Central memory CD8-positive, alpha-beta T cell (primary cell): ENCODE measurements around the gene C5AR1.

Source experiments
- ATAC-seq: fragments of 150-1000 bp; cut with Tn5 transposase; replicated peaks from 2 replicates; pipeline ENCODE4 v1.10.0; 2022; ENCODE audit warnings: mild to moderate bottlenecking, moderate FRiP score, moderate number of reproducible peaks; ENCODE audit not compliant: poor library complexity, severe bottlenecking; ENCODE audit errors: extremely low read depth
- DNase-seq, 2 donors: peaks; one replicate each; pipeline ENCODE4 v3.0.0; 2021; ENCODE audit warnings: low spot score in 2 of 2
- H3K27ac Mint-ChIP-seq: one replicate; pipeline ENCODE4 v1.8.0; 2022; ENCODE audit warnings: low read depth, mild to moderate bottlenecking, moderate library complexity, mixed read lengths
- H3K27me3 Mint-ChIP-seq: one replicate; pipeline ENCODE4 v1.8.0; 2022; ENCODE audit warnings: mixed read lengths
- H3K36me3 Mint-ChIP-seq: one replicate; pipeline ENCODE4 v1.8.0; 2022; ENCODE audit warnings: mild to moderate bottlenecking, moderate library complexity, mixed read lengths; ENCODE audit not compliant: insufficient read depth
- H3K4me1 Mint-ChIP-seq: one replicate; pipeline ENCODE4 v1.8.0; 2022; ENCODE audit warnings: mixed read lengths
- H3K4me3 Mint-ChIP-seq: one replicate; pipeline ENCODE4 v1.8.0; 2022; ENCODE audit warnings: mild to moderate bottlenecking, moderate library complexity, mixed read lengths
- H3K9me3 Mint-ChIP-seq: one replicate; pipeline ENCODE4 v1.8.0; 2022; ENCODE audit warnings: mixed read lengths

C5AR1 gene

GRCh38 chr19:47370045-47370611 lies 60.5 kb downstream of the C5AR1 start:
- ATAC-seq (no peak), DNase-seq (no peak)
- no peak overlapping the region for H3K4me3 Mint-ChIP-seq
- no peak overlapping the region for H3K27ac Mint-ChIP-seq
- H3K36me3 Mint-ChIP-seq = peaks cover 45% of the 10 kb centered on the region
- no peaks in the 10 kb centered on the region for H3K4me1 Mint-ChIP-seq
- H3K9me3 Mint-ChIP-seq = no peaks in the 10 kb centered on the region
- no peaks in the 10 kb centered on the region for H3K27me3 Mint-ChIP-seq

GRCh38 chr19:47371261-47371660 lies 61.6 kb downstream of the C5AR1 start:
- Mint-ChIP-seq H3K4me3 (no peak overlapping the region), H3K27ac (no peak overlapping the region), H3K27me3 (no peaks in the 10 kb centered on the region), H3K36me3 (peaks cover 38% of the 10 kb centered on the region), H3K4me1 (no peaks in the 10 kb centered on the region), H3K9me3 (no peaks in the 10 kb centered on the region)
- DNase-seq = no peak
- no peak for ATAC-seq
